GM10248 (cell line): ENCODE measurements around the gene DGCR8.
"Not testable (repeated sequence)": the region's sequence is repeated elsewhere in the genome, so short reads cannot be mapped to it uniquely, and the experiment has no call there.

Experiments
- CTCF ChIA-PET: fragments of 300-600 bp; sonication (Branson Sonifier 250); formaldehyde crosslinking; extraction: SDS; loops from one replicate; lab custom pipeline; 2021; ENCODE audit warnings: antibody characterized with exemption; lab: Yijun Ruan, JAX
- POLR2A ChIA-PET: fragments of 350-650 bp; sonication (Branson Sonifier 250); formaldehyde crosslinking; extraction: SDS; loops from one replicate; lab custom pipeline; 2020; ENCODE audit warnings: antibody characterized with exemption; lab: Yijun Ruan, JAX
- DNase-seq: peaks from one replicate; pipeline ENCODE4 v3.0.0; 2012; ENCODE audit errors: extremely low spot score
- TF ChIP-seq, protein P1 (sequence below): IDR thresholded peaks from 2 replicates; pipeline ENCODE4 v1.5.1; 2012; ENCODE audit warnings: mild to moderate bottlenecking, low read depth; ENCODE audit errors: extremely low read depth, missing control alignments, control extremely low read depth

Gene DGCR8

DNA sequence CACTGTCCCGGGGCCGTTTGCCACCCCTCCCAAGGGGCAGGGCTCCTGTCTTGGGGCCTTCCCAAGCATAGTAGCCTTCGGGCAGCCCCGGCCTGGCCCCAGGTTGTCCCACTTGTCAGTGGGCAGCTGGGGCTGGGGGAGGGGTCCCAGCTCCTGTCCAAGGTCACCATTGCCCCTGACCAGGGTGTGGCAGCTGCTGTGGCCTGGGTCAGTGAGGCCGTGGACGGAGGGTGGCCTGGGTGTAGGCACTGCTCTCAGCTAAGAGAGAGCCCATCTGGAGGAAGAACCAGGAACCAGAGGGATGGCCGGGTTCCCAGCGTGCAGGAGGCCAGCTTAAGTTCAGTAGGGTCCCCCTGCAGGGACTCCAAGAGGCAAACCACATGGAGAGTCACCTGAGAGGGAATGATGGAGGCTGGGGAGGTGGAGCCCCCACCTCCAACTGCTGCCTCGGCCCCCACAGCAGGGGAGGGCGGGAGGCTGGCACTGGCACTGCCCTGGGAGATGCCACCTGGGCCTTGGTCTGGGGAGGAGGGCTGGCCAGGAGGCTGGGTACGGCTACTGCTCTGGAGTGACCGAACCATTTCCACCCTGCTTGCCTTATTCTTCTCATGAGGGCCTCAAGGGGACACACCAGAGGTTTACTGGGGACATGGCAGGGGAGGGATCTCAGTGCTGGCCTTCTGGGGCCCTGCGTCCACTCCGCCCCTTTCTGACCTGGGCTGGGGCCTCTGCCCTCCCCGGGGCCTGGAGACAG is 77.6 kb downstream of the DGCR8 start:
- POLR2A ChIA-PET = no interaction called here
- no peak for DNase-seq
- TF ChIP-seq, protein P1, sequence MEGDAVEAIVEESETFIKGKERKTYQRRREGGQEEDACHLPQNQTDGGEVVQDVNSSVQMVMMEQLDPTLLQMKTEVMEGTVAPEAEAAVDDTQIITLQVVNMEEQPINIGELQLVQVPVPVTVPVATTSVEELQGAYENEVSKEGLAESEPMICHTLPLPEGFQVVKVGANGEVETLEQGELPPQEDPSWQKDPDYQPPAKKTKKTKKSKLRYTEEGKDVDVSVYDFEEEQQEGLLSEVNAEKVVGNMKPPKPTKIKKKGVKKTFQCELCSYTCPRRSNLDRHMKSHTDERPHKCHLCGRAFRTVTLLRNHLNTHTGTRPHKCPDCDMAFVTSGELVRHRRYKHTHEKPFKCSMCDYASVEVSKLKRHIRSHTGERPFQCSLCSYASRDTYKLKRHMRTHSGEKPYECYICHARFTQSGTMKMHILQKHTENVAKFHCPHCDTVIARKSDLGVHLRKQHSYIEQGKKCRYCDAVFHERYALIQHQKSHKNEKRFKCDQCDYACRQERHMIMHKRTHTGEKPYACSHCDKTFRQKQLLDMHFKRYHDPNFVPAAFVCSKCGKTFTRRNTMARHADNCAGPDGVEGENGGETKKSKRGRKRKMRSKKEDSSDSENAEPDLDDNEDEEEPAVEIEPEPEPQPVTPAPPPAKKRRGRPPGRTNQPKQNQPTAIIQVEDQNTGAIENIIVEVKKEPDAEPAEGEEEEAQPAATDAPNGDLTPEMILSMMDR = no peak
- CTCF ChIA-PET = interaction anchor here (1.0 to 2.3 kb wide), 22 partner anchors 9 to 307 kb away, joined by 3 to 21 read pairs (median 3); no protein-coding TSS in a partner anchor

DNA sequence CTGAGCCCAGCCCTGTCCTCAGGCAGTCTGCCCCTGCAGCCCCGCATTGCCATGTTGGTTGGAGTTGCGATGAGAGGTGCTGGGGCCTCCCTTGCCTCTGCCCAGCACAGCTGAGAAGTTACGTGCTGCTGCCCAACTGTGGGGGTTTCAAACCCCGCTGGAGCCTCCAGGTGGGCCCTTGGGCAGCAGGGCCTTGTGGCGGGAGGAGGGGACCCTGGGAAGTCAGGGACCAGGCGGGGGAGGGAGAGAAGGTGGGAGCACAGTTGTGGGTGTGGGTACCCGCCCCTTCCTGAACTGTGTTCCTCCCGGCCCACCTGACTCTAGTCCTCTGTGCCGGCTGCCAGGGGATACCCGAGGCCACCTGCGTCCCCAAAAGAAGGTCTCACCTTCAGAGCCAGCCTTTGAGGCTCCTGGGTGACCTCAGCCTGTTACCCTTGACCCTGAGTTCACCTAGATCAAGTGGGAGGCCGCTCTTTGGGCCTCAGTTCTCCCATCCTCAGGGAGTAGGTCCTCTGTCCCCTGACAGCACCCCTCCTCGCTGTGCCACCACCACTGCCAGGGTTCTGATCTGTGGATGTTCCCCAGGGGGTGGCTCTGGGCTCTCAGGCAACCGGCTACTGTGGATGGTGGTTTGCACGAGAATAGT is 78.5 kb downstream of the DGCR8 start:
- POLR2A ChIA-PET = no interaction called here
- DNase-seq = no peak
- TF ChIP-seq, protein P1 = no peak
- CTCF ChIA-PET = interaction anchor here (1.6 kb wide), 1 partner anchor 298 kb away, joined by 4 read pairs; no protein-coding TSS in a partner anchor

DNA sequence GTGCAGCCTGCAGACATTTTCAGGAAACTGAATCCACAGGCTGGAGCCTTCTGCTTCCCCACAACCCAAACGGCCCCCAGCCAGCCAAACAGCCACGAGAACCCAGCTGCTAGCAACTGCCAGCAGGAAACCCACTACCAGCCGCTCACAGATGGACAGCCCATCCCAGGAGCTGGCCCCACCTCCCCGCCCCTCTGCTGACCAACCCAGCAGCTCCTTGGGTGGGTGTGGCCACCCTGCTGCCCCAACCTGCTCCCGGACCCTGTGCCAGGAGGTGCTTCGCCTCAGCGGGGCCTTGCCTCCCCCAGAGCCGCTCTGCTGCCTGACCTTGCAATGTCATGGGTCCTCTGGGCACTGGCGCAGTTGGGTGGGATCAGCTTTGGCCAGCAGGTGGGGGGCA is 79.0 kb downstream of the DGCR8 start:
- TF ChIP-seq, protein P1 = no peak
- ChIA-PET CTCF (interaction anchor here (1.0 to 1.6 kb wide), 2 partner anchors 17 to 297 kb away, joined by 3 to 4 read pairs; no protein-coding TSS in a partner anchor), POLR2A (no interaction called here)
- DNase-seq = no peak

DNA sequence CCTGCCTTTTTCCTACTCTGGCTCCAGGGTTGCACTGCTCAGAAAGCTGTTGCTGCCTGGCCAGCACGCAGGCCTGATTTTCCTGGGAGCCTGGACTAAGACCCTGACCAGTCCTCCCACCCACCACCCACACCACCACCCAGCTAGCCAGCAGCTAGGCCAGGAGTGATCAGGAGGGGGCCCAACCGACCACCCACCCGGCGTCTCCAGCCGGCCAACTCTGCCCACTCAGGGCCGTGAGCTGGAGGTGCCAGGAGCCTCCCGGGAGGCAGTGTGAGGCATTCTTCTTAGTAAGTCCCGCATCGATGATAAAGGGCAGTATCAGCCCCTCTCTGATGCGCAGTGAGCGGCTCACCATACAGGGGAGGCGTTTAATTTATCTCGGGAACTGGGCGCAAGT is 79.5 kb downstream of the DGCR8 start:
- ChIA-PET CTCF (interaction anchor here (0.9 to 1.6 kb wide), 4 partner anchors 16 to 297 kb away, joined by 3 to 4 read pairs (median 4); no protein-coding TSS in a partner anchor), POLR2A (interaction anchor here (1.4 kb wide), 1 partner anchor 42 kb away, joined by 4 read pairs; the partner anchor contains the start of gene TRMT2A)
- not testable (repeated sequence) for DNase-seq

DNA sequence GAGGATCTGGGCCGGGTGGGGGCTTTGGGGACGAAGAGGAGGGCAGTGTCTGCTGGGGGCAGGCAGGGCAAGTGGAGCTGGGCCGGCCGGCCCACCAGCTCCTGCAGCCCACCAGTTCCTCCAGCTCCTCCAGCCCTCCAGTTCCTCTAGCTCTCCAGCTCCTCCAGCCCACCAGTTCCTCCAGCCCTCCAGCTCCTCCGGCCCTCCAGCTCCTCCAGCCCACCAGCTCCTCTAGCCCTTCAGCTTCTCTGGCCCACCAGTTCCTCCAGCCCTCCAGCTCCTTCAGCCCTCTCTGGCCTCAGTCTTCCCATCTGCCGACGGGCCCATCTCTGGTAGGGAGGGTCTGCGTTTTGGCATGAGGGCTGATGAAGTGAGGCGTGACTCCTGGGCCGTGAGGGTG is 80.0 kb downstream of the DGCR8 start:
- ChIA-PET CTCF (interaction anchor here (0.9 to 1.6 kb wide), 4 partner anchors 16 to 297 kb away, joined by 3 to 4 read pairs (median 4); no protein-coding TSS in a partner anchor), POLR2A (interaction anchor here (1.4 kb wide), 1 partner anchor 42 kb away, joined by 4 read pairs; the partner anchor contains the start of gene TRMT2A)
- TF ChIP-seq, protein P1 = no peak
- DNase-seq = no peak
